SK-N-DZ (cell line): Measurements from ENCODE around the gene GJA1.

Experiments used
- DNase-seq: peaks from one replicate; pipeline ENCODE4 v3.0.0-alpha.2; 2015; ENCODE audit warnings: low spot score
- small RNA-seq, 2 experiments: library from RNA; depleted of rRNA; stranded (forward); fragments of <200 nt; gene quantifications; one replicate each; pipeline ENCODE3, GENCODE V24; 2014

GJA1 gene

GRCh38 chr6:121482751-121483150 is 47.3 kb downstream of the GJA1 start:
- DNase-seq = no peak

GRCh38 chr6:121485359-121485811 is 49.9 kb downstream of the GJA1 start:
- no peak for DNase-seq

GRCh38 chr6:121491576-121491975 is 56.1 kb downstream of the GJA1 start:
- DNase-seq = no peak

GRCh38 chr6:121492536-121492935 is 57.1 kb downstream of the GJA1 start:
- no peak for DNase-seq

- no peak for DNase-seq
Observed at GRCh38 chr6:121497970-121498375, 62.5 kb downstream of the GJA1 start.

- no peak for DNase-seq
Observed at GRCh38 chr6:121498481-121499276, 63.2 kb downstream of the GJA1 start.

Small RNA genes lying within 50 kb of the gene (small RNA-seq; reads per million reads assigned to genes)
- 0.04 to 0.16 reads per million in 2 experiments for gene RNU4-35P
